Cerebellar cortex (tissue), 1 donor: Measurements from ENCODE around the gene BBLN.
A peak's percentile ranks its signal among the peaks of the same experiment; 100 is the strongest.
"Not testable (repeated sequence)": the region's sequence is repeated elsewhere in the genome, so short reads cannot be mapped to it uniquely, and the experiment has no call there.

Experiments
- DNase-seq: peaks from one replicate; pipeline ENCODE4 v3.0.0-alpha.2; 2015; ENCODE audit warnings: low spot score

Gene BBLN

DNA sequence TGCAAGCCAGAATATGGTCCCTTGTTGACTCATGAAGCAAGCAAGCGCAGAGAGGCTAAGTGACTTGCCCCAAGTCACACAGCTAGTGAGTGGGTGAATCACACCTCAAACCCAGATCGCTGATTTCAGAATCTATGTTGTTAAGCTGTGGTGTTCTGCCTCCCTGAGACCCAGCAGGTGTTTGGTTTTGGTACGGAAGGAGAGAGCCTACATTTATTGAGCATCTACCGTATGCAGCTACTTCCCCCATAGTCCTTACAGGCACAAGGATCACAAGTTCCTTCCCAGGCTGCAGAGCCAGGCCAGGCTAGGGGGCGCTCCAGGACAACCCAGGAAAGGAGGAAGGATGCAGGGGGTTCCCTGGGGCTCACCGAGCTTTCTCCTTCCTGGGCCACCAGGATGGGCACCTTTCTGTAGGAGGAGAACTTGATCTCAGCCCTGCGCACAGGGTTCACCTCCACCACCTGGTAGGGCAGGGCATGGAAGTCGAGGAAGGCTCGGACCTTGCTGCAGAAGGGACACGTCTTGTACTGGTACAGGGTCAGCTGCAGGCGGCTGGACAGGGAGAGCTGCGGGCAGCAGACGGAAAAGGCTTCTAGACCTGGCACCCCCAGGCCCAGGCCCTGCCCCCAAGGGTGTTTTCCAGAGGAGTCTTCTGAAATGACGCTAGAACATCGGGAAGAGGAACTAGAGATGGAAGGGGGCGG, 35.0 kb upstream of the BBLN start:
- peak; percentile 81 for DNase-seq

DNA sequence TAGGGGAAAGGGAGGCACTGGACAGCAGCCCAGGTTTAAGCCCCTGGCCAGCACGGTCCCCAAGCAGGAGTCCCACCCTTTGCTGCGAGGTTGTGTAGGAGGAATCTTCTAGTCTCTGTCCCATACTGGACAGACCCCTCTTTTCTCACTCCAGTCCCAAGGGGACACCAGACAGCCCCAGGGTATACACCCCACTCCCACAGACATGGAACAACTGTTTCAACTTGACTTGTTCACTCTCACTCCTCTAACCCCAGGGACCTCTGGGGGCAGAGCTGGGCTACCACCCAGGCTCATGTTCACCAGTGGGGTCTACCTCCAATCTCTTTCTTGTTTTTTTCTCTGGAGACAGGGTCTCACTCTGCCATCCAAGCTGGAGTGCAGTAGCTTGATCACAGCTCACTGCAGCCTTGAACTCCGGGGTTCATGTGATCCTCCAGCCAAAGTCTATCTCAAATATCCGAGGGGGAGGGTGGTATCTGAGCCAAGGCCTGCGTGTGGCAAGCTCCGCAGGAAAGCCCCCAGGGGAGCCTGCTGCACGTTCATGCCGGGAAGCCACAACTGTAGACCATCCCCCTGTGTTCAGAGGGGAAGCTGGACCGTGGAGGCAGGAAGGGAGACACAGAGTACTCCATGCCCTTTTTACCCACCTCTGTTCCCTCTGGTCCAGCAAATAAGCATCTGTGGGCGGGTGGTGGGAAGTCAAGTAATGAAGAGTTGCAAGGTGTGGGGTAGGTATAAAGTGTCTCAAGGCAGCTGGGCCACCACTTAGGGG, 34.3 kb upstream of the BBLN start:
- DNase-seq, result no peak

DNA sequence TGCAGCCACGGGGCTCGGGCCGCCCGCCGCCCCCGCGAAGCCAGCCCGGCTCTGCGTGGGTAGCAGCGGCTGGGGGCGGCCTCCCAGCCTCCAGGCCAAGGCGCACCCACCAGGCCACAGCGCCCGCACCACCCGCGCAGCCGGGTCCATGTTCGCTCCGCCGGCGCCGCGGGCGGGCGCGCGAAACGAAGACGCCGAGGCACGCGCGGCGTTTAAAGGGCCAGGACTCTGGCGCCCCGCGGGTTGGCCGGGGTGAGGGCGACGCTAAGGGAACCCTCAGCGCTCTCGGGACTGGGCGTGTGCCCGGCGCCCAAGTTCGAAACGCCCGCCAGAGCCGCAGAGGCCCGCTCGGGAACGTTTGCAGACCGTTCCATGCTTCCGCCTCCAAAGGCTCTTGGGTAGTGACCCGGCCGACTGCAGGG, 32.5 kb upstream of the BBLN start, which contains the start of gene PTGES2:
Gene PTGES2 (minus strand): TSS at position 162 of the 422 bp plus-strand sequence. CDS start 12 bp downstream, at position 150.
- DNase-seq, result peak; percentile 80

DNA sequence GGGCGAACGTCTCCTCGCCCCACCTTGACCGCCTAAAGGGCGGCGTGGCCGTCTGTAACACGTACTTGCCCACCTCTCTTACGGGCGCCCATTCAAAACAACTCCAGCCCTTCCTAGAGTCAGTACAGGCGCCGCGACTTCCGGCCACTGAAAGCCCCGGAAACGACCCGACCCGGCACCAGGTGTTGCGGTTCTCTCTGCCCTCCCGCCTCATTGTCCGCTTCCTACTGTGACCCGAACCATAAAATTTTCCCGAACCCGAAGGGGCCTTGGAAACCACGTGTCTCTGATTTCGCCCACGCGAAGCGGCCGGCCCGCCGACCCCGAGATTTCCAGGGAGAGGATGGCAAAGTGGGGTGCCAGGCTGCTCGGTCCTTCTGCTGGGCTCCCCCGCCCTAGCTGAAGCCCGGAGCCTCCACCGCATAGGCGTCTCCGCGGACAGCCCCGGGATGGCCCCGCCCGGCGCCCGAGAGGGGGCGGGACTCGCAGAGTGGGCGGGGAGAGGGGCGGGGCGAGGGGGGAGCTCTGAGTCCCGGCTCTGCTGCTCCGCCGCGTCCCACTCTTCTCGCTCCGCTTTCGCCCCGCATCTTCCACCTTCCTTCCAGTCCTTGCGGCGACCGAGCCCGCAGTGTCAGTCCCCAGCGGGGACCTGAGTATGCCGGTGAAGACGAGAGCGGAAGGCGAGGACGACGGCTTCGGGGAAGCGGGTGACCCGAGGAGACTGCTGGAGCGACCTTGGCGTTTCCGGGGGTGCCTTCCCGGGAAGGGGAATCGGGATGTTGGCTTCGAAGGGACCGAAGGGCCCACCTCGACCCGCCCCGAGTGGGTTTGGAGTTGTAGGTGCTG, 31.9 kb upstream of the BBLN start:
- peak; percentile 93 for DNase-seq

DNA sequence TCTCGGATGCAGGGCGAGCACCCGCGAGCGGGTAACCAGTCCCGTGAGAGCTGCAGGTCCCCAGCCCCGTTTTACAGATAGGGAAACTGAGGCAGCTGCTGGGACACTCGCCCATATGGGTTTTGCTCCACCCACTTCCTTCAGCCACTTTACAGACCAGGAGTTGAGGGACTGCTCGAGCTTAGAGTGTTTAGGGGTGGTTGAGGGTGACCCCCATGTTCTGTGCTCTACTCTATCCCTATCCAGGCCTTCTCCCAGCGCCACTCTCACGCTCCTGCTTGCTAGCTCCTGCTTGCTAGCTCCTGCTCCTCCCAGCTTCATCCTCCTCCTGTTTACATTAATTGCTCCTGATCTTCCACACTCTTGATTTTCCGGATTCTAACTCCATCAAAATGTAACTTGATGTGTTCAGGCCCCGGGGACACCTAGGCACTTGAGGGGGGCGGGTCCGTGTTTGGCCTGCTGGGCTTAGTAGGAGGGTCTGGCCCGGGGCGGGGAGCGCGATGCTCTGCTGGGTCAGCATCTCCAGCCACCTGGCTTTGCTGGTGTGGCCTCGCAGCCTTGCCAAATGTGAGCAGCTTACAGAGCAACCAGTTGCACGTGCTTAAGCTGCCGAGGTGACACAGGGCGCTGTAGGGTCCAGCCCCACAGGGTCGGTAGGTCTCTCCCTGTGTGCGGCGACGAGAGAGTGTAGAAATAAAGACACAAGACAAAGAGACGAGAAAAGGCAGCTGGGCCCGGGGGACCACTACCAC, 31.1 kb upstream of the BBLN start:
- DNase-seq, result peak; percentile 29

DNA sequence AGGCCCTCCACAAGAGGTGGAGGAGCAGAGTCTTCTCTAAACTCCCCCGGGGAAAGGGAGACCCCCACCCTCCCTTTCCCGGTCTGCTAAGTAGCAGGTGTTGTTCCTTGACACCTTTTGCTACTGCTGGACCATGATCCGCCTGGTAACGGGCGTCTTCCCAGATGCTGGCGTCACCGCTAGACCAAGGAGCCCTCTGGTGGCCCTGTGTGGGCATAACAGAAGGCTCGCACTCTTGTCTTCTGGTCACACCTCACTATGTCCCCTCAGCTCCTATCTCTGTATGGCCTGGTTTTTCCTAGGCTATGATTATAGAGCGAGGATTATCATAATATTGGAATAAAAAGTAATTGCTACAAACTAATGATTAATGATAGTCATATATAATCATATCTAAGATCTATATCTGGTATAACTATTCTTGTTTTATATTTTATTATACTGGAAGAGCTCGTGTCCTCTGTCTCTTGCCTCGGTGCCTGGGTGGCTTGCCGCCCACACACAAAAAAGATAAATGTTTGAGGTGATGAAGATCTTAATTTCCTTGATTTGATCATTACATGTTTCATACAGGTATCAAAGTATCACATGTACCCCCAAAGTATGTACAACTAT, 30.0 kb upstream of the BBLN start:
- DNase-seq, result not testable (repeated sequence)

DNA sequence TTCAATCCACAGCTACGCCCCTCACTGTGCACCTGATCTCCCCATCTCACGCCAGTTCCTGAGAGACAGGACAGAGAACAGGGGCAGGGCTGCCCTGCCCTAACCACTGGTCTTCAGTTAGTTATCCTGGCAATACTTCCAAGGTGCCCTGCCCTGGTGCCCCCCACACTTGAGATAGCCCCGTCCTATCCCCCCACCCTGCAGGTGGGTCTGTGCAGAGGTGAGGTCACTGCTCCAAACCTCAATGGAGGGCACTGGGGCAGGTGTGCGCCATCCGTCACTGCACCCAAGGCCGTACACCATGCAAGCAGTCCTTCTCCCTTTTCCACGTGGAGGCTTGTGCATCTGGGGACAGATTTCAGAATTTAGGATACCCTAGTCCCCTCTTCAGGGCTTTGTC, 29.4 kb upstream of the BBLN start:
- DNase-seq, result not testable (repeated sequence)

DNA sequence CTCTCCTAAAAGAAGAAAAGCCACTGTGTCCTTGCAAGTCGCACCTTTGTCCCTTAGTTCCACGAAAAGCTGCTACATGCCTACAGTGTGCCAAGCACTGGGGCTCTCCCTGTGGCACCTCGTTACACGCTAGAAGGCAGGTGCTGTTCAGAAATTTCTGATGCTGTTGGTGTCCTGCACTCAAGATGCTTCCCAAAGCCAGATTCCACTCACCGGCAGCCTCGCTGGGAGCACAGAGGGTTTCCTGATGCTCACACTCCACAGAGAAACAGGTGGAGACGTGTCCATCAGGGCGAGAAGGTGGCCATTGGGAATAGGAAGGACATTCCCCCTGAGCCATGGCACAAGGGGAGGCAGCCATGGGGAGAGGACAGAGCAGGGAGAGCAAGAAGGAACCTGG, 28.7 kb upstream of the BBLN start:
- not testable (repeated sequence) for DNase-seq

DNA sequence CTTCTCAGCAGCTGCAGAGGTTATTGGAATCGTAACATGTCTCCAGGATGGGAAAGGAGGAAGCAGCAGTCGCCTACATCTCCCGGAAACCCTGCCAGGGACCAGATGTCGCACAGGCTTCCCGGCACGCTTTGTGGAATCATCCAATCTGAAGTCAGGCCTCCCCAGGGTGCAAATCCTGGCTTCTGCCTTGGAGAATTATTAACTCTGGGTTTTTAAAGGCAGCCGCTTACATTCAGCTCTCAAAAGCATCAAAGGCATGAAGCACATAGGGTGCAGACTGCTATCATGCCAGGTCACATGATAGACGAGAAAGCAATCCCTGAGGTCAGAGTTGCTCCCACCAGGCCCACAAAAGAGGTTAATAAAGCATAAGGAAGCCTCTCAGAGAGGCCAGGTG, 27.9 kb upstream of the BBLN start:
- DNase-seq, result not testable (repeated sequence)

DNA sequence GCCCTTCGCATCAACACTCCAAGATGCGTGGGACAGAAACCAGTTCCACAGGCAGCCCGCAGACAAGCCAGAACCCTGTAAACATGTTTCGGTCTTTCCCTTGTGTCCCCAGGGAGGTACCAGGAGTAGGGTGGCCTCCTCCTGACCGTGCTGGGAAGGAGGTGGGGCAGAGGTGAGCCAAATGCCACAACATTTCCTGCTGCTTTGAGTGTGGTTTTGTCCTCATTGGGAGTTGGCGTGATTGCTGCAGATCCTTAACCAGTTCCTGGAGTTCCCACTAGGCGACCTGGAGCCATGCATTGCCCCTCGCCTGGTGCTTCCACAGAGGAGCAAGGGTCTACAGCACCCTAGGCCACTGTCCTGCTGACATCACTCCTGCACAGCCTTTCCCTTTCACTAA, 24.5 kb upstream of the BBLN start:
- peak; percentile 22 for DNase-seq

DNA sequence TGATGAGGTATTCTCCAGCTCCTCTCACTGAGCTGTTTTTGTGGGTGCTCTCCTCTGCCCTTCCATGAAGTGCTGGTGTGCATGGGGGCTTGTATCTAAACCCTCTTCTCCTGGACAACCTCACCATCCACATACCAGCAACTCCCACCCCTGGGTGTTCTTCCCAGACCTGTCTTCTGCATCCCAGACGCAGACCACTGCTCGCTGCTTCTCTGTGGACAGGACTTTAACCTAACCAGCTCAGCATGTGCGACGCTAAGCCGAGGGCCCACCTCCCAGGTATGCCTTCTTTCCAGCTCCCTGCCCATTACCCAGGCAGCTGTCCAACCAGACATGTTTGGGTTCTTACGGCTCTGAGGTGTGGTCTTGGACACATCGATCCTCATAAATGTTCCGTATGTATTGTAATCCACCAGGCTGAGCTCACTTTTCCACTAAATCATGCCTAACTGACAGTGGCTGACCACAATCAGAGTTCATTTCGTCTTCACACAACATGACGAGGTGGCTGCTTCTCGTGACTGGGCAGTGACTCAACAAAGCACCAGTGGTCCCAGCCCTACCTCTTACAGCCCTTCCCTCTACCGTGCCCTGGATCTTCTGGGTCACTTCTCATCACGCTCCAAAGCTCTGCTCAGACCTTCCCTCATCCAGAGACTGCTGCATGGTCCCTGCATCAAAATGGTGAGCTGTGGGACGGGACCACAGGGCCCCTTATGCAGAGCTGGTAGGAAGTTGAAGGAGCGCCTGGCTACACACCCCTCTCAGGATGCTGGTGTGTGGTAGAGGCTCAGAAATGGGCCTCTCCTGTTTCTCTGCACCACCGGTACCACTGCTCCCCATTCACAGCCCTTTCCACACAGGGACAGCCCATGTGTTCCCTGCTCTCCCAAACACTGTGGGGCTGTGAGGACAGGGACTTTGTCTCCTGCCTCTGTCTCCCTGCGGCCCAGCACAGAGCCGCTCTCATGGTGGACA, 23.0 kb upstream of the BBLN start:
- no peak for DNase-seq

DNA sequence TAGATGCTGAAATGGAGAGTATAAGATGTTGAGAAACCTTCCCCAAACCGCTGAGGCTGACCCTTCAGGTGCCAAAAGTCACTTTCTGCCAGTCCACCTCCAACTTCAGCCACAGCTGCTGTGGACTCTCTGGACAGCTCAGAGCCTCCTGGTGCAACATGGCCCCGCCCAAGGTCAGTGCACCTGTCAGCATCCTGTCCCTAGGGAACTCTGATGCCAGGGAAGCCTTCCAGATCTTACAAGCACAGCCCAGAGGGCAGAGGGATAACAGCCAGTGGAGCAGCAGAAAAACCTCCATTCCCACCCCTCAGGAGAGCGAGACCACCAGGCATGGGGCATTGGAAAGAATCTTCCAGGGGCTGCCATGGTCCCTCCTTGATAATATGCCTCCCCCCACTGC, 22.1 kb upstream of the BBLN start:
- DNase-seq, result no peak

DNA sequence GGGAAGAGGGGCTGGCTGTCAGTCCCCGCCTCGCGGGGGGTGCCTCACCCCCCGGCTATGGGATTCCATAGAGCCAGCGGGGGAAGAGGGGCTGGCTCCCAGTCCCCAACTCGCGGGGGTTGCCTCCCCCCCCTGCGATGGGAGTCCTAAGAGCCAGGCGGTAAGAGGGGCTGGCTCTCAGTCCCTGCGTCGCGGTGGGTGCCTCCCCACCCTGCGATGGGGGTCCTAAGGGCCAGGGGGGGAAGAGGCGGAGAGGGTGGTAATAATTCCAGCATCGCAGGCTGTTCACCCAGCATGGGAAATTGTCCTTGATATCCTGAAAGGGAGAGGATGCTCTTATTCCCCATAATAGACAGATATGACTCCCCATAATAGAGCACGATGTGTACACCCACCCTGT, 20.4 kb upstream of the BBLN start:
- no peak for DNase-seq

DNA sequence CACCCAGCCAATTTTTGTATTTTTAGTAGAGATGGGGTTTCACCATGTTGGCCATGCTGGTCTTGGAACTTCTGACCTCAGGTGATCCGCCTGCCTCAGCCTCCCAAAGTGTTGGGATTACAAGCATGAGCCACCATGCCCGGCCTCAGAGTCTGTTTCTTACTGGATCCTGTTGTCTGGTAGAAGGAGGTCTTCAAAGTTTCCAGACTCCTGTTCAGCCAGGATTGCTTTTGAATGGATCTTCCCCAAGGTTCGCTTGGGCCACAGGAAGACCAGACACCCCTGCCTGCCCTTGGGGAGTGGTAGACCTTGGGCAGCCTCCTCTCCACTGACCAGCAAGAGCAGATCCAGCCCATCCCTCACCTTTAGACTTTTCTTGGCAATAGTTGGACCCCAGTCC, 18.5 kb upstream of the BBLN start:
- no peak for DNase-seq

DNA sequence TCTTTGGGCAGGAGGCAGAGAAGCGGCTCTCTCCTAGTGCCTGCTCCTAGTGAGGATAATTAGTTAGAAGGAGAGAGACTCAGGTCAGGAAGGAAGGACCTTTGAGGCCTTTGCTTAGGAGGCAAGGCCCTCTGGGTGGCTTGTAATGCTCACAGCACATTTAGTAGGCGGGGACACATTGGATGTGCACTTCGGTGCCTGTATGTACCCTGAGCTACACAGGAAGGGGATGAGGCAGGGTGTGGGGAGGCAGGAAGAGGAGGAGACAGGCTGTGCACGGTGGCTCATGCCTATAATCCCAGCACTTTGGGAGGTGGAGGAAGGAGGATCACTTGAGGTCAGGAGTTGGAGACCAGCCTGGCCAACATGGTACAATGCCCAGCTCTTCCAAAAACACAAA, 18.0 kb upstream of the BBLN start:
- no peak for DNase-seq

DNA sequence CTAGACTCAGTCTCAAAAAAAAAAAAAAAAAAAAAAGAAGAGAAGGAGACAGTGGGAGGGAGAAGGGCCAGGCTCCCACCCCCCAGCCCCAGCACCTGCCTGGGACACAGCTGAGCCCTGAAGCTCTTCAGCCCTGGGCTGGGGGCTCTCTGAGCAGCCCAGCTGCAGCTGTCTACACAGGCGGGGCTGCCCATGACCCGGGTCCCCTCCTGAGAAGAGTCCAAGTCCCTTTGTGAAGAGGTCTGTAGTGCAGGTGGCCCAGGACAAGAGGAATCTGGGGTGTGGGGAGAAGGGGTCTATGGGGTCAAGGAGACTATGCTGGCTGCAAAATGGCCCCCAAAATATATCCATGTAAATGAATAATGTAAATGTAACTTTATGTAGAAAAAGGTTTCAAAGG, 17.5 kb upstream of the BBLN start:
- no peak for DNase-seq

DNA sequence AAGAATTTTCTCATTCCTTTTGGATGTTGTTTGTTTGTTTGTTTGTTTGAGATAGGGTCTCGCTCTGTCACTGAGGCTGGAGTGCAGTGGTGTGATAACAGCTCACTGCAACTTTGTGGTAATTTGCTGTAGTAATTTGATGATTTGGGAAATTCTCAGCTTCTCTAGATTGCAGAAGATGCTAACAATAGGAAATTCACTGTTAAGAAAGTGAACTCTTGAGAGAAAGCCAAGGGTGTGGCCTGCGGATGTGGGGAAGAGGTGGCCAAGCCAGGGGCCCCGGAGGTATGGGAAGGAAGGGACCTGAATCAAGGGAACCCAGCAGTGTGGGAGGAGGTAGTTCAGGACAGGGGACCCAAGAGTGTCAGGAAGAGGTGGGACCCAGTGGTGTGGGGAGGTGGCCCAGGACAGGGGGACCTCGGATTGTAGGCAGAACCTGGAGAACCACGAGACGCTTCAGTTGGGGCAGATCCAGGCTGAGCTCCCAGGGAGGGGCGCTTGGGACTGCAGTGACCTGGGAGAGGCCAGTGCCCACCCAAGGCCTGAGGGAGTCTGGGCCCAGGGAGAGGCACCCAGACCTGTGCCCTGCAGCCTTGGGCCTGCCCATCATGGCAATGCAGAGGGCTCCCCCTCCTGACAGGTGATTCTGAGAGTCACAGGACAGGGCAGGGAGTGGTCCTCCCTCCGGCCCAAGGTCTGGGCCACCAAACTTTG, 16.4 kb upstream of the BBLN start:
- DNase-seq, result no peak

DNA sequence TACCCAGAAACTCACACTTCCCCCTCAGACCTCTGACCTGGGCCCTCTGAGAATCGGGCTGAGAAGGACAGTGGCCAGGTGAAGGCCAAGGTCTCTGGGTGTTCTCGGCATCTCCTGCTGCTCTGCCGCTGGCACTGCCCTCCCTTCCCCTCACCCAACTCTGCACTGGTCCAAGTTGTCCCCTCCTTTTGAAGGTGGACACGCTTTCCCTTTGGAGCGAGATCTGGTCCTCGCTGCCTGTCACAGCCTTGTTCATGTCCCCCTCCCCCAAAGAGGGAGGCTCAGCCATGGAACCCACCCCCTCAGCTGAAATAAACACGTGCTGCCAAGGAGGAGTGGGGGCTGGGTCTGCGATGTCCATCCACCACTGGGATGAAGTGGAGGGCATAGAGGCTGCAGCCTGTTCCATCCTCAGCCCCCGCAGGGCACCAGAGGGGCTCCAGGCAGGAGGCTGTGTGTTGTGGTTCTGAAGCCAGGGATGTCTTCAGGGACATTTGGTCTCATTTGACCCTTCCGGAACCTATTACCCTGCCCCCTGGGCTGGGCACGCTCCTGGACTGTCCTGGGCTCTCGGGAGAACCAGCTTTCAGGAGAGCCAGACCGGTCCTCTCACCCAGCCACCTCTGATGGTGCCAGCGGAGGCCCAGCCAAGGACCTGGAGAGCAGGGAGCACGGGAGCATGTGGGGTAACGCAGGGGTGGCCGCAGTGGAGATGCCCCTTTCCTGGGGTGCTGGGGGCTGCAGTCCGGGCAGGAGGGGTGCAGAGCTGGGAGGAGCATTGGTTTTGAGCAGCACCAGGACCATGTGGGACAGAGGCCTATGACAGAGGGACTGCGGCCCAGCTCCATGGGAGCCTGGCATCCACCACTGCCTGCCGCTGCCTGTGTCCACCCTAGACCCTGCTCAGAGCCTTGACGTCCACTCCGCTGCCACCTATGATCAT, 15.6 kb upstream of the BBLN start:
- DNase-seq, result no peak
